ENCODE measurements around the gene SOX5. TPM values are rescaled to one million over a fixed set of nuclear protein-coding genes. Genes with fewer than 3 reads are reported as not detected.

Gene SOX5
- total and polyA plus RNA-seq, 9 of the 15 experiments (the other 6 are each of a cell fraction or from before 2014, with no cell fraction given), result 8.3 to 16.5 (median 11.9) TPM

DNA sequence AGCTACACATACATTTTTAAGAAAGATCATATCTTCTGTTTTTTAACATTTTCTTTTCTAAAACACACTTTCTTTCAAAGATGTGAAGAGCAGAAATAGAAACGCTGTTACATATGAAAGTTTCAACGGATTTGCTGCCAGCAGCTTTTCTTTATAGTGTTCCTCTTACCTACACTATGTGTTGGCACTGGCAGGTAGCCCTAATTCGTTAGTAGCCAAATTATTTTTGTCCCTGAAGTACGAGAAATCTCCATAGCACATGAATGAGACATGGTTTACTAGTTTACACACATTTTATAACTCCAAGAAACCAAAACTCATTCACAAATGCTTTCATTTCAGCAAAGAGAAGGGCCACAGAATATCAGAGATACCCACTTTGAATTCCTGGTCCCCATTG lies 6.6 kb downstream of the SOX5 start:
- DNase-seq (ENCODE audit: extremely low read depth in 1 of 4, low spot score in 3 of 4) (no peak), FAIRE-seq (no peak), ATAC-seq (no peak)
- Histone ChIP-seq H3K9ac (ENCODE audit: insufficient read depth in 1 of 2, low read depth in 2 of 2, low read length in 2 of 2) (no peak overlapping the region), H4K20me1 (replicated peaks; ENCODE audit: control insufficient read depth, insufficient read depth, low read length) (no peaks in the 10 kb centered on the region), H3K9me1 (ENCODE audit: control insufficient read depth, insufficient read depth, low read length) (no peaks in the 10 kb centered on the region), H3K36me3 (ENCODE audit: control insufficient read depth, insufficient read depth, low read length) (no peaks in the 10 kb centered on the region), H3K4me1 (replicated peaks in 1 of 2; ENCODE audit: control insufficient read depth in 2 of 2, insufficient read depth in 2 of 2, low read length in 2 of 2) (no peaks in the 10 kb centered on the region), H3K4me2 (ENCODE audit: insufficient read depth, low read length) (no peak overlapping the region), H3K79me2 (ENCODE audit: control insufficient read depth, insufficient read depth, low read length) (no peaks in the 10 kb centered on the region), H3K4me3 (no peak overlapping the region), H3K27me3 (ENCODE audit: control insufficient read depth in 2 of 2, insufficient read depth in 2 of 2, low read length in 2 of 2) (no peaks in the 10 kb centered on the region), H3K9me3 (replicated peaks; ENCODE audit: control insufficient read depth, insufficient read depth, low read depth, low read length) (no peaks in the 10 kb centered on the region), H2AFZ (ENCODE audit: low read depth, low read length) (peak overlapping the region; percentile 49), H3K27ac (ENCODE audit: extremely low read depth, low read depth, low read length) (no peak overlapping the region)
- WGBS (ENCODE audit: insufficient coverage, low coverage, missing lambda C conversion rate), result 15% methylated on average over 4 of the region's 4 CpGs
- no TSS peak for BruUV-seq (replicated peaks)
- in situ Hi-C loops (cut with MboI), result no loop called here
- CTCF ChIA-PET (ENCODE audit: low intra/inter-chr PET ratio), result no interaction called here
- TF ChIP-seq, protein P1, sequence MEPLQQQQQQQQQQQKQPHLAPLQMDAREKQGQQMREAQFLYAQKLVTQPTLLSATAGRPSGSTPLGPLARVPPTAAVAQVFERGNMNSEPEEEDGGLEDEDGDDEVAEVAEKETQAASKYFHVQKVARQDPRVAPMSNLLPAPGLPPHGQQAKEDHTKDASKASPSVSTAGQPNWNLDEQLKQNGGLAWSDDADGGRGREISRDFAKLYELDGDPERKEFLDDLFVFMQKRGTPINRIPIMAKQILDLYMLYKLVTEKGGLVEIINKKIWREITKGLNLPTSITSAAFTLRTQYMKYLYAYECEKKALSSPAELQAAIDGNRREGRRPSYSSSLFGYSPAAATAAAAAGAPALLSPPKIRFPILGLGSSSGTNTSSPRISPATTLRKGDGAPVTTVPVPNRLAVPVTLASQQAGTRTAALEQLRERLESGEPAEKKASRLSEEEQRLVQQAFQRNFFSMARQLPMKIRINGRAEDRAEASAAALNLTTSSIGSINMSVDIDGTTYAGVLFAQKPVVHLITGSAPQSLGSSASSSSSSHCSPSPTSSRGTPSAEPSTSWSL (CRISPR knock-in tag; IDR thresholded peaks at IDR 0.05; ENCODE audit: borderline replicate concordance), result no peak
- TF ChIP-seq RAD51 (IDR thresholded peaks at IDR 0.05; ENCODE audit: borderline replicate concordance, low read depth), result no peak
- TF ChIP-seq NELFE (IDR thresholded peaks at IDR 0.05; ENCODE audit: insufficient read depth, insufficient read length), result no peak
- intact Hi-C loops (cut with micrococcal nuclease), result loop anchor here (10.0 kb wide), 1 partner anchor 128 kb away; no protein-coding TSS in a partner anchor
- POLR2A ChIA-PET, result no interaction called here

DNA sequence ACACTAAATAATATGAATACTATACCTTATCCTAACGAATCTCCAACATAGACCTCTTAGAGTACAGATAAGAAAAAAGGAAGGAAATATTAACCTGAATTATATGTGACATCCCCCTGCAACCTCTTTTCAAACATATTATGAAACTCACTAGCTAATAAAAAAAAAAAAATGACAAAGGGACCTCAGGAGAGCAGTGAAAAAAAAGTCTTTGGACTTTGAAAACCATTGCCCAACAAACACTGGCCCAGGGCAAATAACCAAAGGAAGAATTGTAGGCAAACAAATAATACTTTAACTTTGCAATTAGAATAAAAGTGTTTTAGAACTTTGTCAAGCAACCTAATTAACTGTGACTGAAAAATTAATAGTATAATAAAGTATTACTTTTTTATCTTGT lies 7.7 kb downstream of the SOX5 start:
- Histone ChIP-seq H3K4me2 (ENCODE audit: insufficient read depth, low read length) (no peak overlapping the region), H3K27ac (ENCODE audit: extremely low read depth, low read depth, low read length) (no peak overlapping the region), H3K9me3 (replicated peaks; ENCODE audit: control insufficient read depth, insufficient read depth, low read depth, low read length) (no peaks in the 10 kb centered on the region), H2AFZ (ENCODE audit: low read depth, low read length) (no peak overlapping the region), H3K9ac (ENCODE audit: insufficient read depth in 1 of 2, low read depth in 2 of 2, low read length in 2 of 2) (no peak overlapping the region), H3K9me1 (ENCODE audit: control insufficient read depth, insufficient read depth, low read length) (no peaks in the 10 kb centered on the region), H3K79me2 (ENCODE audit: control insufficient read depth, insufficient read depth, low read length) (no peaks in the 10 kb centered on the region), H3K4me3 (no peak overlapping the region), H3K4me1 (replicated peaks in 1 of 2; ENCODE audit: control insufficient read depth in 2 of 2, insufficient read depth in 2 of 2, low read length in 2 of 2) (no peaks in the 10 kb centered on the region), H3K27me3 (ENCODE audit: control insufficient read depth in 2 of 2, insufficient read depth in 2 of 2, low read length in 2 of 2) (no peaks in the 10 kb centered on the region), H3K36me3 (ENCODE audit: control insufficient read depth, insufficient read depth, low read length) (no peaks in the 10 kb centered on the region), H4K20me1 (replicated peaks; ENCODE audit: control insufficient read depth, insufficient read depth, low read length) (no peaks in the 10 kb centered on the region)
- no TSS peak for BruUV-seq (replicated peaks)
- no peak for DNase-seq (ENCODE audit: extremely low read depth in 1 of 4, low spot score in 3 of 4)
- intact Hi-C loops (cut with micrococcal nuclease) (loop anchor here (10.0 kb wide), 1 partner anchor 127 kb away; no protein-coding TSS in a partner anchor), in situ Hi-C loops (cut with MboI) (no loop called here)
- no peak for ATAC-seq
- 22% methylated on average over 1 of the region's 1 CpG for WGBS (ENCODE audit: insufficient coverage, low coverage, missing lambda C conversion rate)
- CTCF ChIA-PET (ENCODE audit: low intra/inter-chr PET ratio), result no interaction called here
- POLR2A ChIA-PET, result no interaction called here
- no peak for FAIRE-seq
- TF ChIP-seq KAT2B (IDR thresholded peaks at IDR 0.05; ENCODE audit: low read depth, low read length) (no peak), ZBTB8A (IDR thresholded peaks at IDR 0.05; ENCODE audit: partially characterized antibody) (no peak), ZNF274 (IDR thresholded peaks at IDR 0.05; ENCODE audit: borderline replicate concordance, low read depth, low read length) (no peak), MTA3 (IDR thresholded peaks at IDR 0.05; ENCODE audit: borderline replicate concordance) (no peak), ZKSCAN1 (IDR thresholded peaks at IDR 0.05; ENCODE audit: low read depth, low read length) (no peak), CBFA2T2 (conservative IDR thresholded peaks at IDR 0.05) (no peak)
- TF ChIP-seq, protein P2, sequence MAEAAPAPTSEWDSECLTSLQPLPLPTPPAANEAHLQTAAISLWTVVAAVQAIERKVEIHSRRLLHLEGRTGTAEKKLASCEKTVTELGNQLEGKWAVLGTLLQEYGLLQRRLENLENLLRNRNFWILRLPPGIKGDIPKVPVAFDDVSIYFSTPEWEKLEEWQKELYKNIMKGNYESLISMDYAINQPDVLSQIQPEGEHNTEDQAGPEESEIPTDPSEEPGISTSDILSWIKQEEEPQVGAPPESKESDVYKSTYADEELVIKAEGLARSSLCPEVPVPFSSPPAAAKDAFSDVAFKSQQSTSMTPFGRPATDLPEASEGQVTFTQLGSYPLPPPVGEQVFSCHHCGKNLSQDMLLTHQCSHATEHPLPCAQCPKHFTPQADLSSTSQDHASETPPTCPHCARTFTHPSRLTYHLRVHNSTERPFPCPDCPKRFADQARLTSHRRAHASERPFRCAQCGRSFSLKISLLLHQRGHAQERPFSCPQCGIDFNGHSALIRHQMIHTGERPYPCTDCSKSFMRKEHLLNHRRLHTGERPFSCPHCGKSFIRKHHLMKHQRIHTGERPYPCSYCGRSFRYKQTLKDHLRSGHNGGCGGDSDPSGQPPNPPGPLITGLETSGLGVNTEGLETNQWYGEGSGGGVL (CRISPR knock-in tag; IDR thresholded peaks at IDR 0.05), result no peak
- TF ChIP-seq, protein P3, sequence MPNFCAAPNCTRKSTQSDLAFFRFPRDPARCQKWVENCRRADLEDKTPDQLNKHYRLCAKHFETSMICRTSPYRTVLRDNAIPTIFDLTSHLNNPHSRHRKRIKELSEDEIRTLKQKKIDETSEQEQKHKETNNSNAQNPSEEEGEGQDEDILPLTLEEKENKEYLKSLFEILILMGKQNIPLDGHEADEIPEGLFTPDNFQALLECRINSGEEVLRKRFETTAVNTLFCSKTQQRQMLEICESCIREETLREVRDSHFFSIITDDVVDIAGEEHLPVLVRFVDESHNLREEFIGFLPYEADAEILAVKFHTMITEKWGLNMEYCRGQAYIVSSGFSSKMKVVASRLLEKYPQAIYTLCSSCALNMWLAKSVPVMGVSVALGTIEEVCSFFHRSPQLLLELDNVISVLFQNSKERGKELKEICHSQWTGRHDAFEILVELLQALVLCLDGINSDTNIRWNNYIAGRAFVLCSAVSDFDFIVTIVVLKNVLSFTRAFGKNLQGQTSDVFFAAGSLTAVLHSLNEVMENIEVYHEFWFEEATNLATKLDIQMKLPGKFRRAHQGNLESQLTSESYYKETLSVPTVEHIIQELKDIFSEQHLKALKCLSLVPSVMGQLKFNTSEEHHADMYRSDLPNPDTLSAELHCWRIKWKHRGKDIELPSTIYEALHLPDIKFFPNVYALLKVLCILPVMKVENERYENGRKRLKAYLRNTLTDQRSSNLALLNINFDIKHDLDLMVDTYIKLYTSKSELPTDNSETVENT (CRISPR knock-in tag; IDR thresholded peaks at IDR 0.05), result no peak
